ENCODE results near the gene DMD.

DMD gene

GRCh38 chrX:33014949-33015348, 196.4 kb downstream of the DMD start:
- DNase-seq: no peak

GRCh38 chrX:33014086-33014485, 197.3 kb downstream of the DMD start:
- DNase-seq: no peak

- no peak for DNase-seq
These were observed 210.2 kb downstream of the DMD start for GRCh38 chrX:33001107-33001506.

- no peak for DNase-seq
These were observed 212.6 kb downstream of the DMD start for GRCh38 chrX:32998776-32999175.

- no peak for DNase-seq
These were observed 215.9 kb downstream of the DMD start for GRCh38 chrX:32995427-32995826.

- no peak for DNase-seq
These were observed 224.2 kb downstream of the DMD start for GRCh38 chrX:32987142-32987541.

- DNase-seq: no peak
These were observed 225.8 kb downstream of the DMD start for GRCh38 chrX:32985544-32985943.

GRCh38 chrX:32966821-32967355, 244.5 kb downstream of the DMD start:
- peak; percentile 49 for DNase-seq

GRCh38 chrX:32954125-32954524, 257.2 kb downstream of the DMD start:
- no peak for DNase-seq

- no peak for DNase-seq
These were observed 263.2 kb downstream of the DMD start for GRCh38 chrX:32948130-32948529.

- DNase-seq: no peak
These were observed 274.3 kb downstream of the DMD start for GRCh38 chrX:32937043-32937442.

- no peak for DNase-seq
These were observed 277.8 kb downstream of the DMD start for GRCh38 chrX:32933548-32933947.

- DNase-seq: no peak
These were observed 282.3 kb downstream of the DMD start for GRCh38 chrX:32929040-32929439.

GRCh38 chrX:32896088-32896487, 315.3 kb downstream of the DMD start:
- peak; percentile 71 for DNase-seq

GRCh38 chrX:32894679-32895078, 316.7 kb downstream of the DMD start:
- no peak for DNase-seq

- DNase-seq: no peak
These were observed 317.6 kb downstream of the DMD start for GRCh38 chrX:32893751-32894150.

GRCh38 chrX:32877592-32877991, 333.8 kb downstream of the DMD start:
- no peak for DNase-seq

- no peak for DNase-seq
These were observed 336.5 kb downstream of the DMD start for GRCh38 chrX:32874839-32875238.

GRCh38 chrX:32873786-32874185, 337.6 kb downstream of the DMD start:
- DNase-seq: no peak

- no peak for DNase-seq
These were observed 339.7 kb downstream of the DMD start for GRCh38 chrX:32871636-32872035.

- DNase-seq: no peak
These were observed 342.8 kb downstream of the DMD start for GRCh38 chrX:32868524-32868895.

- DNase-seq: no peak
These were observed 343.4 kb downstream of the DMD start for GRCh38 chrX:32867781-32868523.

- DNase-seq: no peak
These were observed 359.1 kb downstream of the DMD start for GRCh38 chrX:32852203-32852602.

- DNase-seq: no peak
These were observed 359.8 kb downstream of the DMD start for GRCh38 chrX:32851556-32851955.

GRCh38 chrX:32847921-32848320, 363.4 kb downstream of the DMD start:
- DNase-seq: no peak

All from NCI-H2081 treated with DMSO at 0.1 percent for 48 hours (cell line).